ENCODE results near the gene SACM1L. TPM values are rescaled to one million over a fixed set of nuclear protein-coding genes. Genes with fewer than 3 reads are reported as not detected.

The SACM1L gene
- total and polyA plus RNA-seq, 4 experiments from 2014 or later = 27.6 to 104 (median 67.4) TPM

GRCh38 chr3:45775571-45776300, 86.5 kb downstream of the SACM1L start:
- Mint-ChIP-seq H3K9me3 (no peaks in the 10 kb centered on the region), H3K27me3 (peaks cover 0 to 7% of the 10 kb centered on the region in 2 donors), H3K4me3 (no peak overlapping the region), H3K4me1 (peaks cover 10 to 23% (median 17%) of the 10 kb centered on the region in 4 donors), H3K36me3 (no peaks in the 10 kb centered on the region), H3K27ac (no peak overlapping the region)
- intact Hi-C loops (cut with micrococcal nuclease) = no loop called here
- H3K27ac ChIP-seq (ENCODE audit: low read depth, low read length) = no peak overlapping the region
- no peak for DNase-seq
- POLR2A ChIA-PET (ENCODE audit: partially characterized antibody) = no interaction called here
- H3K9me3 ChIP-seq (ENCODE audit: control insufficient read depth in 1 of 2, low read length in 2 of 2) = no peaks in the 10 kb centered on the region
- no peak overlapping the region for H3K4me3 ChIP-seq (ENCODE audit: low read length in 2 of 2)
- H3K4me1 ChIP-seq (ENCODE audit: insufficient read depth, low read length) = peaks cover 12% of the 10 kb centered on the region
- no peaks in the 10 kb centered on the region for H3K27me3 ChIP-seq (ENCODE audit: insufficient read depth, low read length)
- no peaks in the 10 kb centered on the region for H3K36me3 ChIP-seq (ENCODE audit: insufficient read depth, low read length)
- CTCF ChIA-PET (ENCODE audit: partially characterized antibody) = interaction anchor here (1.2 kb wide), 1 partner anchor 16 kb away, joined by 3 read pairs; no protein-coding TSS in a partner anchor

- POLR2A ChIA-PET (ENCODE audit: partially characterized antibody) = no interaction called here
- no peak overlapping the region for H3K4me3 Mint-ChIP-seq
- H3K36me3 ChIP-seq (ENCODE audit: insufficient read depth, low read length) = no peaks in the 10 kb centered on the region
- H3K27ac Mint-ChIP-seq = no peak overlapping the region
- no peaks in the 10 kb centered on the region for H3K27me3 ChIP-seq (ENCODE audit: insufficient read depth, low read length)
- peaks cover 12% of the 10 kb centered on the region for H3K4me1 ChIP-seq (ENCODE audit: insufficient read depth, low read length)
- H3K4me1 Mint-ChIP-seq = peaks cover 10 to 23% (median 17%) of the 10 kb centered on the region in 4 donors
- DNase-seq = no peak
- intact Hi-C loops (cut with micrococcal nuclease) = no loop called here
- no peak overlapping the region for H3K27ac ChIP-seq (ENCODE audit: low read depth, low read length)
- H3K9me3 ChIP-seq (ENCODE audit: control insufficient read depth in 1 of 2, low read length in 2 of 2) = no peaks in the 10 kb centered on the region
- CTCF ChIA-PET (ENCODE audit: partially characterized antibody) = interaction anchor here (1.2 kb wide), 1 partner anchor 16 kb away, joined by 3 read pairs; no protein-coding TSS in a partner anchor
- H3K27me3 Mint-ChIP-seq = peaks cover 0 to 7% of the 10 kb centered on the region in 2 donors
- H3K4me3 ChIP-seq (ENCODE audit: low read length in 2 of 2) = no peak overlapping the region
- H3K36me3 Mint-ChIP-seq = no peaks in the 10 kb centered on the region
- no peaks in the 10 kb centered on the region for H3K9me3 Mint-ChIP-seq
Observed at GRCh38 chr3:45776301-45776595, 87.1 kb downstream of the SACM1L start.

- intact Hi-C loops (cut with micrococcal nuclease) = no loop called here
- H3K27me3 Mint-ChIP-seq = peaks cover 0 to 7% of the 10 kb centered on the region in 2 donors
- POLR2A ChIA-PET (ENCODE audit: partially characterized antibody) = no interaction called here
Observed at GRCh38 chr3:45776611-45777010, 87.4 kb downstream of the SACM1L start.

GRCh38 chr3:45777111-45777745, 88.0 kb downstream of the SACM1L start:
- no peaks in the 10 kb centered on the region for H3K36me3 Mint-ChIP-seq

More at GRCh38 chr3:45776611-45777010, 87.4 kb downstream of the SACM1L start:
- Mint-ChIP-seq H3K27ac (no peak overlapping the region), H3K36me3 (no peaks in the 10 kb centered on the region), H3K4me3 (no peak overlapping the region), H3K4me1 (peaks cover 9 to 23% (median 17%) of the 10 kb centered on the region in 4 donors), H3K9me3 (no peaks in the 10 kb centered on the region)
- Histone ChIP-seq H3K27ac (ENCODE audit: low read depth, low read length) (no peak overlapping the region), H3K27me3 (ENCODE audit: insufficient read depth, low read length) (no peaks in the 10 kb centered on the region), H3K4me1 (ENCODE audit: insufficient read depth, low read length) (peaks cover 12% of the 10 kb centered on the region), H3K36me3 (ENCODE audit: insufficient read depth, low read length) (no peaks in the 10 kb centered on the region), H3K9me3 (ENCODE audit: control insufficient read depth in 1 of 2, low read length in 2 of 2) (no peaks in the 10 kb centered on the region), H3K4me3 (ENCODE audit: low read length in 2 of 2) (no peak overlapping the region)
- CTCF ChIA-PET (ENCODE audit: partially characterized antibody) = no interaction called here
- DNase-seq = no peak

GRCh38 chr3:45777746-45778386, 88.7 kb downstream of the SACM1L start:
- Histone ChIP-seq H3K4me3 (ENCODE audit: low read length in 2 of 2) (no peak overlapping the region), H3K27me3 (ENCODE audit: insufficient read depth, low read length) (no peaks in the 10 kb centered on the region), H3K36me3 (ENCODE audit: insufficient read depth, low read length) (no peaks in the 10 kb centered on the region), H3K27ac (ENCODE audit: low read depth, low read length) (no peak overlapping the region), H3K4me1 (ENCODE audit: insufficient read depth, low read length) (peaks cover 4% of the 10 kb centered on the region), H3K9me3 (ENCODE audit: control insufficient read depth in 1 of 2, low read length in 2 of 2) (no peaks in the 10 kb centered on the region)
- ChIA-PET CTCF (ENCODE audit: partially characterized antibody) (interaction anchor here (1.2 kb wide), 2 partner anchors 17 to 300 kb away, joined by 3 to 5 read pairs; no protein-coding TSS in a partner anchor), POLR2A (ENCODE audit: partially characterized antibody) (no interaction called here)
- no peak overlapping the region for H3K4me3 Mint-ChIP-seq
- intact Hi-C loops (cut with micrococcal nuclease) = no loop called here
- peaks cover 0 to 7% of the 10 kb centered on the region in 2 donors for H3K27me3 Mint-ChIP-seq
- H3K4me1 Mint-ChIP-seq = peaks cover 2 to 12% (median 6%) of the 10 kb centered on the region in 4 donors
- H3K9me3 Mint-ChIP-seq = no peaks in the 10 kb centered on the region
- no peaks in the 10 kb centered on the region for H3K36me3 Mint-ChIP-seq
- H3K27ac Mint-ChIP-seq = no peak overlapping the region
- DNase-seq = no peak

More at GRCh38 chr3:45777111-45777745, 88.0 kb downstream of the SACM1L start:
- intact Hi-C loops (cut with micrococcal nuclease) = no loop called here
- Mint-ChIP-seq H3K9me3 (no peaks in the 10 kb centered on the region), H3K27me3 (peaks cover 0 to 7% of the 10 kb centered on the region in 2 donors), H3K4me3 (no peak overlapping the region), H3K4me1 (peaks cover 8 to 18% (median 12%) of the 10 kb centered on the region in 4 donors), H3K27ac (no peak overlapping the region)
- no peaks in the 10 kb centered on the region for H3K36me3 ChIP-seq (ENCODE audit: insufficient read depth, low read length)
- H3K27me3 ChIP-seq (ENCODE audit: insufficient read depth, low read length) = no peaks in the 10 kb centered on the region
- DNase-seq = no peak
- ChIA-PET CTCF (ENCODE audit: partially characterized antibody) (interaction anchor here (1.2 kb wide), 1 partner anchor 16 kb away, joined by 5 read pairs; no protein-coding TSS in a partner anchor), POLR2A (ENCODE audit: partially characterized antibody) (no interaction called here)
- peaks cover 10% of the 10 kb centered on the region for H3K4me1 ChIP-seq (ENCODE audit: insufficient read depth, low read length)
- H3K27ac ChIP-seq (ENCODE audit: low read depth, low read length) = no peak overlapping the region
- H3K4me3 ChIP-seq (ENCODE audit: low read length in 2 of 2) = no peak overlapping the region
- H3K9me3 ChIP-seq (ENCODE audit: control insufficient read depth in 1 of 2, low read length in 2 of 2) = no peaks in the 10 kb centered on the region

- intact Hi-C loops (cut with micrococcal nuclease) = no loop called here
- H3K4me3 Mint-ChIP-seq = no peak overlapping the region
- Histone ChIP-seq H3K4me1 (ENCODE audit: insufficient read depth, low read length) (no peaks in the 10 kb centered on the region), H3K36me3 (ENCODE audit: insufficient read depth, low read length) (no peaks in the 10 kb centered on the region), H3K27me3 (ENCODE audit: insufficient read depth, low read length) (no peaks in the 10 kb centered on the region), H3K27ac (ENCODE audit: low read depth, low read length) (no peak overlapping the region), H3K9me3 (ENCODE audit: control insufficient read depth in 1 of 2, low read length in 2 of 2) (no peaks in the 10 kb centered on the region), H3K4me3 (ENCODE audit: low read length in 2 of 2) (no peak overlapping the region)
- CTCF ChIA-PET (ENCODE audit: partially characterized antibody) = interaction anchor here (1.2 kb wide), 1 partner anchor 299 kb away, joined by 3 read pairs; no protein-coding TSS in a partner anchor
- POLR2A ChIA-PET (ENCODE audit: partially characterized antibody) = no interaction called here
- peaks cover 0 to 7% of the 10 kb centered on the region in 2 donors for H3K27me3 Mint-ChIP-seq
- no peaks in the 10 kb centered on the region for H3K36me3 Mint-ChIP-seq
- H3K27ac Mint-ChIP-seq = peak overlapping the region in 1 of 7 donors; percentile 20
- H3K9me3 Mint-ChIP-seq = peaks cover 0 to 1% (median 0%) of the 10 kb centered on the region in 8 donors
- H3K4me1 Mint-ChIP-seq = peaks cover 0 to 3% (median under 1%) of the 10 kb centered on the region in 4 donors
- no peak for DNase-seq
Observed at GRCh38 chr3:45778761-45779201, 89.6 kb downstream of the SACM1L start.
